ENCODE measurements around the gene DIAPH2.
"Not testable (repeated sequence)": the region's sequence is repeated elsewhere in the genome, so short reads cannot be mapped to it uniquely, and the experiment has no call there.

Gene DIAPH2

GRCh38 chrX:96729868-96730643 lies 45.4 kb downstream of the DIAPH2 start:
- Histone ChIP-seq H3K4me3 (ENCODE audit: low read depth, low read length) (no peak overlapping the region), H3K27ac (no peak overlapping the region), H3K27me3 (replicated peaks) (no peaks in the 10 kb centered on the region), H3K36me3 (replicated peaks) (no peaks in the 10 kb centered on the region)
- no peak for DNase-seq
- no peak for TF ChIP-seq CTCF (IDR thresholded peaks at IDR 0.05; ENCODE audit: low read depth, low read length, missing control alignments)
- in situ Hi-C loops (cut with HindIII; ENCODE audit: low pct_ligation_motif_present, low sequenced_read_pairs): no loop called here

- H3K27ac ChIP-seq; in situ Hi-C loops (cut with HindIII; ENCODE audit: low pct_ligation_motif_present, low sequenced_read_pairs); DNase-seq: not testable (repeated sequence)
These were observed 46.4 kb downstream of the DIAPH2 start for GRCh38 chrX:96731000-96731399.

GRCh38 chrX:96743367-96744073 lies 58.9 kb downstream of the DIAPH2 start:
- no peaks in the 10 kb centered on the region for H3K36me3 ChIP-seq (replicated peaks)
- no peaks in the 10 kb centered on the region for H3K27me3 ChIP-seq (replicated peaks)
- H3K4me3 ChIP-seq (ENCODE audit: low read depth, low read length): no peak overlapping the region
- TF ChIP-seq CTCF (IDR thresholded peaks at IDR 0.05; ENCODE audit: low read depth, low read length, missing control alignments): no peak
- no peak for DNase-seq
- in situ Hi-C loops (cut with HindIII; ENCODE audit: low pct_ligation_motif_present, low sequenced_read_pairs): no loop called here
- H3K27ac ChIP-seq: no peak overlapping the region

More at GRCh38 chrX:96731000-96731399, 46.4 kb downstream of the DIAPH2 start:
- not testable (repeated sequence) for H3K27me3 ChIP-seq (replicated peaks); H3K4me3 ChIP-seq (ENCODE audit: low read depth, low read length); H3K36me3 ChIP-seq (replicated peaks)

GRCh38 chrX:96752781-96753180 lies 68.1 kb downstream of the DIAPH2 start:
- Histone ChIP-seq H3K4me3 (ENCODE audit: low read depth, low read length) (no peak overlapping the region), H3K27me3 (replicated peaks) (no peaks in the 10 kb centered on the region), H3K36me3 (replicated peaks) (no peaks in the 10 kb centered on the region), H3K27ac (no peak overlapping the region)
- no peak for DNase-seq
- in situ Hi-C loops (cut with HindIII; ENCODE audit: low pct_ligation_motif_present, low sequenced_read_pairs): no loop called here
- no peak for TF ChIP-seq CTCF (IDR thresholded peaks at IDR 0.05; ENCODE audit: low read depth, low read length, missing control alignments)

GRCh38 chrX:96753230-96753629 lies 68.6 kb downstream of the DIAPH2 start:
- H3K4me3 ChIP-seq (ENCODE audit: low read depth, low read length): no peak overlapping the region
- H3K36me3 ChIP-seq (replicated peaks): no peaks in the 10 kb centered on the region
- TF ChIP-seq CTCF (IDR thresholded peaks at IDR 0.05; ENCODE audit: low read depth, low read length, missing control alignments): no peak
- no peaks in the 10 kb centered on the region for H3K27me3 ChIP-seq (replicated peaks)
- no peak overlapping the region for H3K27ac ChIP-seq
- no peak for DNase-seq
- in situ Hi-C loops (cut with HindIII; ENCODE audit: low pct_ligation_motif_present, low sequenced_read_pairs): no loop called here

- Histone ChIP-seq H3K4me3 (ENCODE audit: low read depth, low read length) (no peak overlapping the region), H3K27ac (no peak overlapping the region), H3K27me3 (replicated peaks) (no peaks in the 10 kb centered on the region), H3K36me3 (replicated peaks) (no peaks in the 10 kb centered on the region)
- no peak for DNase-seq
- no peak for TF ChIP-seq CTCF (IDR thresholded peaks at IDR 0.05; ENCODE audit: low read depth, low read length, missing control alignments)
- in situ Hi-C loops (cut with HindIII; ENCODE audit: low pct_ligation_motif_present, low sequenced_read_pairs): no loop called here
These were observed 71.8 kb downstream of the DIAPH2 start for GRCh38 chrX:96756491-96756890.

Measured in brain microvascular endothelial cell (primary cell).